H1 (cell line): ENCODE results near the gene CFP. TPM values are rescaled to one million over a fixed set of nuclear protein-coding genes. Genes with fewer than 3 reads are reported as not detected.

Experiments used
- CTCF ChIA-PET: fragments of 300-600 bp; sonication (Branson Sonifier 250); formaldehyde crosslinking; loops from one replicate; lab custom pipeline; 2021; ENCODE audit not compliant: partially characterized antibody; lab: Charles Lee
- POLR2A ChIA-PET: fragments of 300-600 bp; sonication (Branson Sonifier 250); formaldehyde crosslinking; loops from one replicate; lab custom pipeline; 2021; ENCODE audit warnings: inconsistent platforms; ENCODE audit not compliant: partially characterized antibody; lab: Charles Lee
- DNase-seq, 2 experiments: peaks; one replicate each; pipeline versions ENCODE4 v3.0.0 to v3.0.0-alpha.2; 2010 to 2022; ENCODE audit warnings: low spot score in 2 of 2, low read depth in 1 of 2, mixed read lengths in 1 of 2
- FAIRE-seq: peaks from 2 replicates; lab custom pipeline; 2011; peaks lifted over from hg19 to GRCh38; lab: Jason Lieb, UNC
- H2AFZ ChIP-seq: 2 replicates; pipeline ENCODE4 v1.8.1; 2012; ENCODE audit warnings: low read length, inconsistent platforms
- H2AK5ac ChIP-seq: 2 replicates; pipeline ENCODE4 v1.6.1; 2013; ENCODE audit warnings: low read depth, low read length
- H2BK120ac ChIP-seq: replicated peaks from 2 replicates; pipeline ENCODE3; 2013; ENCODE audit warnings: low read depth, low read length, inconsistent platforms
- H2BK12ac ChIP-seq: 2 replicates; pipeline ENCODE4 v1.6.1; 2013; ENCODE audit warnings: low read depth, low read length
- H2BK15ac ChIP-seq: 2 replicates; pipeline ENCODE4 v1.6.1; 2013; ENCODE audit warnings: low read length
- H2BK20ac ChIP-seq: 2 replicates; pipeline ENCODE4 v1.6.1; 2013; ENCODE audit warnings: low read length
- H2BK5ac ChIP-seq: 2 replicates; pipeline ENCODE4 v1.6.1; 2013; ENCODE audit warnings: low read depth, low read length
- H3K14ac ChIP-seq: 2 replicates; pipeline ENCODE4 v1.6.1; 2013; ENCODE audit warnings: inconsistent platforms; ENCODE audit not compliant: insufficient read length
- H3K18ac ChIP-seq: 2 replicates; pipeline ENCODE4 v1.6.1; 2013; ENCODE audit warnings: low read length; ENCODE audit errors: extremely low read depth
- H3K23ac ChIP-seq: 2 replicates; pipeline ENCODE4 v1.6.1; 2013; ENCODE audit warnings: inconsistent platforms; ENCODE audit not compliant: insufficient read length
- H3K23me2 ChIP-seq: 2 replicates; pipeline ENCODE4 v1.6.1; 2013; ENCODE audit warnings: low read depth, low read length
- H3K27ac ChIP-seq: 2 replicates; pipeline ENCODE4 v1.6.1; 2011; ENCODE audit warnings: low read depth, low read length, inconsistent platforms
- H3K27me3 ChIP-seq, 4 experiments: replicated peaks in 1 of 4; 1 replicate in 1 of 4; 2 replicates in 3 of 4; pipeline versions ENCODE4 v1.6.1 to v1.8.1; 2011 to 2013; ENCODE audit warnings: low read length in 3 of 4, mild to moderate bottlenecking in 3 of 4, inconsistent platforms in 2 of 4, mixed read lengths in 2 of 4, moderate library complexity in 1 of 4; ENCODE audit not compliant: control insufficient read depth in 3 of 4, insufficient read depth in 3 of 4; ENCODE audit errors: extremely low read depth in 1 of 4
- H3K36me3 ChIP-seq, 4 experiments: 2 replicates each; pipeline versions ENCODE4 v1.6.1 to v1.8.1; 2011 to 2013; ENCODE audit warnings: mild to moderate bottlenecking in 4 of 4, low read length in 3 of 4, moderate library complexity in 2 of 4, control low read depth in 1 of 4, inconsistent platforms in 1 of 4; ENCODE audit not compliant: insufficient read depth in 4 of 4, control insufficient read depth in 2 of 4
- H3K4ac ChIP-seq: replicated peaks from 2 replicates; pipeline ENCODE3; 2013; ENCODE audit warnings: low read length, low read depth, mixed read lengths, inconsistent platforms; ENCODE audit not compliant: insufficient read length
- H3K4me1 ChIP-seq, 4 experiments: replicated peaks in 1 of 4; 1 replicate in 1 of 4; 2 replicates in 3 of 4; pipeline versions ENCODE4 v1.6.1 to v1.8.1; 2011 to 2013; ENCODE audit warnings: low read length in 3 of 4, inconsistent platforms in 2 of 4, mixed read lengths in 1 of 4; ENCODE audit not compliant: insufficient read depth in 4 of 4, control insufficient read depth in 3 of 4
- H3K4me2 ChIP-seq, 2 experiments: 2 replicates each; pipeline versions ENCODE4 v1.6.1 to v1.8.1; 2011 to 2013; ENCODE audit warnings: low read depth in 2 of 2, low read length in 2 of 2, control low read depth in 1 of 2, inconsistent platforms in 1 of 2, mild to moderate bottlenecking in 1 of 2; ENCODE audit not compliant: insufficient read depth in 1 of 2
- H3K4me3 ChIP-seq, 4 experiments: fragments of 200-600, 300-600 bp in 1 of 4; sonication (generic), shearing (Covaris generic), sonication (Bioruptor Twin) in 1 of 4; 2 replicates each; pipeline versions ENCODE4 v1.5.1 to v1.8.1; 2011 to 2016; ENCODE audit warnings: low read length in 4 of 4, low read depth in 3 of 4, control low read depth in 2 of 4, inconsistent platforms in 2 of 4, mild to moderate bottlenecking in 2 of 4, mixed read lengths in 1 of 4, moderate library complexity in 1 of 4; ENCODE audit not compliant: insufficient read depth in 2 of 4; ENCODE audit errors: extremely low read depth in 1 of 4
- H3K56ac ChIP-seq: replicated peaks from 2 replicates; pipeline ENCODE3; 2013; ENCODE audit warnings: low read depth, mild to moderate bottlenecking, mixed read lengths, low read length, inconsistent platforms; ENCODE audit not compliant: insufficient read length
- H3K79me1 ChIP-seq: 2 replicates; pipeline ENCODE4 v1.6.1; 2013; ENCODE audit warnings: low read depth, low read length, control low read depth
- H3K79me2 ChIP-seq, 2 experiments: 2 replicates each; pipeline versions ENCODE4 v1.6.1 to v1.8.1; 2012 to 2013; ENCODE audit warnings: low read length in 2 of 2, mild to moderate bottlenecking in 2 of 2, inconsistent platforms in 1 of 2; ENCODE audit not compliant: insufficient read depth in 2 of 2, control insufficient read depth in 1 of 2
- H3K9ac ChIP-seq, 4 experiments: replicated peaks in 1 of 4; 1 replicate in 1 of 4; 2 replicates in 3 of 4; pipeline versions ENCODE4 v1.6.1 to v1.8.1; 2011 to 2013; ENCODE audit warnings: low read depth in 3 of 4, low read length in 3 of 4, control low read depth in 2 of 4, mild to moderate bottlenecking in 2 of 4, moderate library complexity in 2 of 4, inconsistent platforms in 1 of 4; ENCODE audit errors: extremely low read depth in 1 of 4
- H3K9me3 ChIP-seq, 2 experiments: 2 replicates each; pipeline versions ENCODE4 v1.6.1 to v1.8.1; 2012 to 2013; ENCODE audit warnings: mild to moderate bottlenecking in 2 of 2, moderate library complexity in 2 of 2, control low read depth in 1 of 2, inconsistent platforms in 1 of 2, low read depth in 1 of 2, low read length in 1 of 2, mixed read lengths in 1 of 2; ENCODE audit not compliant: insufficient read depth in 2 of 2
- H4K20me1 ChIP-seq, 2 experiments: replicated peaks in 1 of 2; 2 replicates each; pipeline versions ENCODE3 to v1.8.1; 2011 to 2013; ENCODE audit warnings: inconsistent platforms in 2 of 2, low read length in 2 of 2, mild to moderate bottlenecking in 1 of 2; ENCODE audit not compliant: insufficient read depth in 2 of 2, control insufficient read depth in 1 of 2
- H4K5ac ChIP-seq: 2 replicates; pipeline ENCODE4 v1.6.1; 2013; ENCODE audit warnings: low read length, low read depth, mixed read lengths, inconsistent platforms; ENCODE audit not compliant: insufficient read length
- H4K8ac ChIP-seq: 2 replicates; pipeline ENCODE4 v1.8.0; 2013; ENCODE audit warnings: mild to moderate bottlenecking, moderate library complexity, low read length, inconsistent platforms; ENCODE audit not compliant: insufficient read depth; ENCODE audit errors: extremely low read depth
- H4K91ac ChIP-seq: replicated peaks from 2 replicates; pipeline ENCODE3; 2013; ENCODE audit warnings: low read length, mixed read lengths, inconsistent platforms; ENCODE audit not compliant: insufficient read length
- BACH1 ChIP-seq: IDR thresholded peaks from 2 replicates; pipeline ENCODE4 v1.6.1; 2012; ENCODE audit warnings: low read length, improper control_type of control experiment
- CREB1 ChIP-seq: IDR thresholded peaks from 2 replicates; pipeline ENCODE4 v1.6.1; 2012; ENCODE audit warnings: inconsistent platforms
- CTCF ChIP-seq, 3 experiments: IDR thresholded peaks; 1 replicate in 2 of 3; 2 replicates in 1 of 3; pipeline versions ENCODE4 v1.5.1 to v1.6.1; 2011; ENCODE audit warnings: low read length in 3 of 3, mild to moderate bottlenecking in 3 of 3, inconsistent platforms in 2 of 3, low read depth in 1 of 3, moderate library complexity in 1 of 3; ENCODE audit not compliant: insufficient read depth in 1 of 3; ENCODE audit errors: control extremely low read depth in 1 of 3
- JUND ChIP-seq: IDR thresholded peaks from 2 replicates; pipeline ENCODE4 v1.6.1; 2011; ENCODE audit warnings: mild to moderate bottlenecking, improper control_type of control experiment, low read length
- POLR2A ChIP-seq, 2 experiments: IDR thresholded peaks; 1 replicate in 1 of 2; 2 replicates in 1 of 2; pipeline ENCODE4 v1.6.1; 2011; ENCODE audit warnings: low read depth in 2 of 2, low read length in 2 of 2, mild to moderate bottlenecking in 2 of 2; ENCODE audit errors: control extremely low read depth in 1 of 2
- RXRA ChIP-seq: IDR thresholded peaks from 2 replicates; pipeline ENCODE4 v1.6.1; 2011; ENCODE audit warnings: low read depth, mild to moderate bottlenecking, low read length, moderate library complexity; ENCODE audit not compliant: insufficient read depth
- WGBS, 2 experiments: shearing (Covaris generic) in 1 of 2; methylation state at CpG; one replicate each; pipeline versions ENCODE4 v1.1.6 to v1.1.7; 2013 to 2015; ENCODE audit warnings: low lambda C conversion rate in 2 of 2, mixed read lengths in 2 of 2, inconsistent platforms in 1 of 2, low coverage in 1 of 2, missing lambda C conversion rate in 1 of 2; ENCODE audit not compliant: insufficient replicate concordance in 2 of 2, insufficient coverage in 1 of 2, insufficient read length in 1 of 2; ENCODE audit errors: extremely low coverage in 1 of 2, missing lambda C conversion rate in 1 of 2; 5-methylcytosine and 5-hydroxymethylcytosine counted together
- polyA plus RNA-seq, 7 experiments: library from polyadenylated mRNA; depleted of rRNA in 3 of 7; stranded (reverse) in 5 of 7; unstranded in 2 of 7; fragments of >200 nt in 5 of 7; fragments of 200-250 nt in 2 of 7; gene quantifications; 1 replicate in 5 of 7; 2 replicates in 1 of 7; 4 replicates in 1 of 7; pipeline versions ENCODE4 v1.2.1 to v1.2.3, GENCODE V29; 2011 to 2013; ENCODE audit warnings: missing spikeins in 2 of 7, mixed read lengths in 2 of 7
- total RNA-seq: library from RNA; stranded (reverse); fragmentation: NEBNext Ultra II Directional; extraction: Animal tissue kit (Norgen Biotek cat#: 25700); gene quantifications from 2 replicates; pipeline ENCODE4 v1.2.1, GENCODE V29; 2021
- TF ChIP-seq, protein P1 (sequence below): IDR thresholded peaks from 2 replicates; pipeline ENCODE4 v1.6.1; 2012; ENCODE audit warnings: inconsistent platforms
- TF ChIP-seq, protein P2 (sequence below): IDR thresholded peaks from 2 replicates; pipeline ENCODE4 v1.6.1; 2012; ENCODE audit warnings: low read length, inconsistent platforms

Gene CFP
- total and polyA plus RNA-seq, 2 of the 8 experiments (the other 6 are each of a cell fraction or from before 2014, with no cell fraction given) = 0.76 to 2.2 TPM

- 96% methylated on average over 11 of the region's 14 CpGs; no CpG with 5 or more reads in 1 of the 2 experiments for WGBS, 2 experiments
- H2BK5ac ChIP-seq = no peak overlapping the region
- no peaks in the 10 kb centered on the region for H3K79me1 ChIP-seq
- H2AK5ac ChIP-seq = no peak overlapping the region
- H3K56ac ChIP-seq = no peak overlapping the region
- no peak overlapping the region for H3K18ac ChIP-seq
- H2BK20ac ChIP-seq = no peak overlapping the region
- H3K27ac ChIP-seq = no peak overlapping the region
- CTCF ChIA-PET = no interaction called here
- no peak overlapping the region for H4K91ac ChIP-seq
- no peak overlapping the region for H3K9ac ChIP-seq
- H3K4me1 ChIP-seq = peaks cover 0 to 3% (median 0%) of the 10 kb centered on the region in 4 experiments; a peak in 1 of 7 replicates
- H3K4me2 ChIP-seq = no peak overlapping the region
- H3K79me2 ChIP-seq = no peaks in the 10 kb centered on the region; a peak in 1 of 4 replicates
- no peak for FAIRE-seq
- H4K20me1 ChIP-seq = no peaks in the 10 kb centered on the region
- H3K4me3 ChIP-seq = no peak overlapping the region
- no peak overlapping the region for H3K4ac ChIP-seq
- no peak overlapping the region for H2BK12ac ChIP-seq
- H2AFZ ChIP-seq = no peak overlapping the region
- TF ChIP-seq RXRA (no peak), CREB1 (no peak), JUND (no peak), CTCF (IDR thresholded peaks at IDR 0.05; ENCODE audit: control extremely low read depth in 1 of 3, insufficient read depth in 1 of 3, low read depth in 1 of 3, low read length in 3 of 3) (no peak), BACH1 (no peak), POLR2A (IDR thresholded peaks at IDR 0.05; ENCODE audit: control extremely low read depth in 1 of 2, low read depth in 2 of 2, low read length in 2 of 2) (no peak)
- TF ChIP-seq, protein P1, sequence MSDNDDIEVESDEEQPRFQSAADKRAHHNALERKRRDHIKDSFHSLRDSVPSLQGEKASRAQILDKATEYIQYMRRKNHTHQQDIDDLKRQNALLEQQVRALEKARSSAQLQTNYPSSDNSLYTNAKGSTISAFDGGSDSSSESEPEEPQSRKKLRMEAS = no peak
- TF ChIP-seq, protein P2, sequence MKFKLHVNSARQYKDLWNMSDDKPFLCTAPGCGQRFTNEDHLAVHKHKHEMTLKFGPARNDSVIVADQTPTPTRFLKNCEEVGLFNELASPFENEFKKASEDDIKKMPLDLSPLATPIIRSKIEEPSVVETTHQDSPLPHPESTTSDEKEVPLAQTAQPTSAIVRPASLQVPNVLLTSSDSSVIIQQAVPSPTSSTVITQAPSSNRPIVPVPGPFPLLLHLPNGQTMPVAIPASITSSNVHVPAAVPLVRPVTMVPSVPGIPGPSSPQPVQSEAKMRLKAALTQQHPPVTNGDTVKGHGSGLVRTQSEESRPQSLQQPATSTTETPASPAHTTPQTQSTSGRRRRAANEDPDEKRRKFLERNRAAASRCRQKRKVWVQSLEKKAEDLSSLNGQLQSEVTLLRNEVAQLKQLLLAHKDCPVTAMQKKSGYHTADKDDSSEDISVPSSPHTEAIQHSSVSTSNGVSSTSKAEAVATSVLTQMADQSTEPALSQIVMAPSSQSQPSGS = no peak
- TF ChIP-seq, all 59 proteins: peak for 0
- Histone ChIP-seq H3K23me2 (no peaks in the 10 kb centered on the region; the same call in 1 of the 2 replicates), H3K14ac (no peak overlapping the region), H4K8ac (no peak overlapping the region), H3K23ac (no peak overlapping the region), H3K36me3 (peaks cover 2 to 39% (median 24%) of the 10 kb centered on the region in 4 experiments; a peak in 6 of 8 replicates), H2BK15ac (no peak overlapping the region), H2BK120ac (no peak overlapping the region), H3K27me3 (no peaks in the 10 kb centered on the region), H3K9me3 (peaks cover 5 to 6% of the 10 kb centered on the region in 2 experiments; a peak in 2 of 4 replicates), H4K5ac (no peak overlapping the region)
- POLR2A ChIA-PET = no interaction called here
- no peak for DNase-seq
These were observed 9.1 kb upstream of the CFP start for GRCh38 chrX:47638816-47639215.
